Neutrophil (primary cell): Measurements from ENCODE around the gene CCR6.
A peak's percentile ranks its signal among the peaks of the same experiment; 100 is the strongest.

Experiments used
- H3K27ac ChIP-seq: fragments of 200-600 bp; sonication (generic); 2 replicates; pipeline ENCODE4 v1.5.1; 2016; ENCODE audit warnings: mild to moderate bottlenecking, moderate library complexity
- H3K27me3 ChIP-seq: fragments of 200-600 bp; sonication (generic); 2 replicates; pipeline ENCODE4 v1.6.0; 2016; ENCODE audit warnings: mild to moderate bottlenecking
- H3K36me3 ChIP-seq: fragments of 200-600 bp; sonication (generic); 2 replicates; pipeline ENCODE4 v1.5.1; 2017
- H3K4me1 ChIP-seq, 2 experiments: fragments of 200-600 bp in 1 of 2; sonication (generic) in 1 of 2; 1 replicate in 1 of 2; 2 replicates in 1 of 2; pipeline versions ENCODE4 v1.5.1 to v1.6.1; 2013 to 2016; ENCODE audit warnings: low read depth in 1 of 2, low read length in 1 of 2, mild to moderate bottlenecking in 1 of 2, moderate library complexity in 1 of 2; ENCODE audit not compliant: control insufficient read depth in 1 of 2, insufficient read depth in 1 of 2
- H3K4me3 ChIP-seq, 2 experiments: fragments of 200-600 bp in 1 of 2; sonication (generic) in 1 of 2; 1 replicate in 1 of 2; 2 replicates in 1 of 2; pipeline ENCODE4 v1.5.1; 2013 to 2016; ENCODE audit warnings: low read depth in 1 of 2, low read length in 1 of 2, mild to moderate bottlenecking in 1 of 2, moderate library complexity in 1 of 2
- H3K9me3 ChIP-seq: fragments of 200-600 bp; sonication (generic); 2 replicates; pipeline ENCODE4 v1.5.1; 2016
- TF ChIP-seq, protein P1 (sequence below): fragments of 200-600 bp; sonication (generic); IDR thresholded peaks from 2 replicates; pipeline ENCODE4 v1.5.1; 2016; ENCODE audit warnings: antibody characterized with exemption

The CCR6 gene

DNA sequence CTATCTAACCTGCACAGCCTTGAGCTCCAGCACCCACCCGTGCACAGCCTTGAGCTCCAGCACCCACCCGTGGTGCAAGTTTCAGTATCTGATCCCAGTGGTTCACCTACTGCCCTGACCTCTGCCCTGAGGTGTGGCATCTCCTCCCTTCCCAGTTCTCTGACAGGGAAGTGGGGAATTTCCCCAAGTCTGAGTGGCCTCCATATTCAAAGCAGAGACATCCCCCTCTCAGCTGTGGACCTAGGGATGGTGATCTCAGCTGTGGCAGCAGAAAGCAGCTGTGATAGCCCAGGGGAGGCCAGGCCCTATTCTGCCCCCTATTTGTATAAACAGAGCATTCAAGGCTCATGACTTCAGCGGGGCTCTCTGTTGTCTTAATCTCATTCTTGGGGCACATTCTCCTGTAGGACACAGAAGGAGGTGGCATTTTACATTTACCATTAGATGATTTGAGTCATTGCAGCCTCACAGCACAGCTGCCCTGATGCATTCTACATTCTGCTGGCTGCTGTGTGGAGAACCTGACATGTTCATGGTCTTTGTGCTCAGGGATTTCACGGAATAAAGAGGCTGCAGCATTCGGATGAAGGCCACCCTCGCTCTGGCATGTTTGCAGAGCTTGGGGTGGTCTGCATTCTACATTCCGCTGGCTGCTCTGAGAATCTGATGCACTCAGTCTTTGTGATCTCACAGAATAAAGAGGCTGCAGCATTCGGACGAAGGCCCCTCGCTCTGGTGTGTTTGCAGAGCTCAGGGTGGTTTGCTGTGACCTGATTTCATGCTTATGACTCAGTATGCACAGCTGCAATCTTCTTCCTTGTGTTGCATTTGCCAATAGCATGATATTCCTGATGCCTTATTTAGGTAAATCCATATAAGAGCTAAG is 17.9 kb downstream of the CCR6 start:
- no peaks in the 10 kb centered on the region for H3K9me3 ChIP-seq
- H3K4me3 ChIP-seq, result no peak overlapping the region
- no peak overlapping the region for H3K27ac ChIP-seq
- H3K27me3 ChIP-seq, result peaks cover 22% of the 10 kb centered on the region
- no peaks in the 10 kb centered on the region for H3K4me1 ChIP-seq
- no peaks in the 10 kb centered on the region for H3K36me3 ChIP-seq
- TF ChIP-seq, protein P1, sequence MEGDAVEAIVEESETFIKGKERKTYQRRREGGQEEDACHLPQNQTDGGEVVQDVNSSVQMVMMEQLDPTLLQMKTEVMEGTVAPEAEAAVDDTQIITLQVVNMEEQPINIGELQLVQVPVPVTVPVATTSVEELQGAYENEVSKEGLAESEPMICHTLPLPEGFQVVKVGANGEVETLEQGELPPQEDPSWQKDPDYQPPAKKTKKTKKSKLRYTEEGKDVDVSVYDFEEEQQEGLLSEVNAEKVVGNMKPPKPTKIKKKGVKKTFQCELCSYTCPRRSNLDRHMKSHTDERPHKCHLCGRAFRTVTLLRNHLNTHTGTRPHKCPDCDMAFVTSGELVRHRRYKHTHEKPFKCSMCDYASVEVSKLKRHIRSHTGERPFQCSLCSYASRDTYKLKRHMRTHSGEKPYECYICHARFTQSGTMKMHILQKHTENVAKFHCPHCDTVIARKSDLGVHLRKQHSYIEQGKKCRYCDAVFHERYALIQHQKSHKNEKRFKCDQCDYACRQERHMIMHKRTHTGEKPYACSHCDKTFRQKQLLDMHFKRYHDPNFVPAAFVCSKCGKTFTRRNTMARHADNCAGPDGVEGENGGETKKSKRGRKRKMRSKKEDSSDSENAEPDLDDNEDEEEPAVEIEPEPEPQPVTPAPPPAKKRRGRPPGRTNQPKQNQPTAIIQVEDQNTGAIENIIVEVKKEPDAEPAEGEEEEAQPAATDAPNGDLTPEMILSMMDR, result no peak

DNA sequence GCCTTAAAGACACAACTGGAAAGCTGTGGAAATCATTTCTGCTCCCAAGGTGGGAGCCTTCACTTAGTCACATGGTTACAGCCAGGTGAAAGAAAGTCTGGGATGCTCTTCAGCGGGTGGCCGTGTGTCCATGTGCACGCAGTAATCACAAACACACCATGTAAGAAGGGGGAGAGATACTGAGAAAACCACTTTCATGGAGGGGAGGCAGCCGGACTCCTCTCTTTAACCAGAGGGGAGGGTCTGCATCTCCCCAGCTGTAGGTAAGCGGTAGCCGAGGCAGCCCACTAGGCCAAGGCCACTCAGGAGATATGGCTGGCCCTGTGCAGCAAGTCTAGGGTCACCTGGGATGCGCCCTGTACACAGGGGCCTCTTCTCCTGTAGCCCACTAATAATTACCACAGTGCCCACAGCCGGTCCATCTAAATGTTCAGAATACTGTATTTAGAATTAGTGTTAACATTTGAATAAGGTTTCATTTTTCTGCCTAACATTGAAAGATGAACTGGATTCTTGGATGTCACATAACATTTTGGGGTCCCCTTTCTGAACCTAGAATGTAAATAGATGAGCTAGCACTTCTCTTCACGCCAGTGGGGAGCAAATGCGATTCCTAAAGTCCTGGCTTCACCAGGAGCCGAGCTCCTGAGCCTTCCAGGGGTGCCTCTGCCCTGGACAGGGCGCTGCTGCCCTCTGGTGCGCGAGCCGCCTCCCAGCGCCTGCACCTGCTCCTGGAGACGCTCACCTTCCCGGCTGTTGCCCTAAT is 19.0 kb downstream of the CCR6 start:
- Histone ChIP-seq H3K9me3 (no peaks in the 10 kb centered on the region), H3K27me3 (peaks cover 22% of the 10 kb centered on the region), H3K4me3 (no peak overlapping the region), H3K27ac (no peak overlapping the region), H3K36me3 (no peaks in the 10 kb centered on the region), H3K4me1 (no peaks in the 10 kb centered on the region)
- TF ChIP-seq, protein P1, result peak; percentile 70

DNA sequence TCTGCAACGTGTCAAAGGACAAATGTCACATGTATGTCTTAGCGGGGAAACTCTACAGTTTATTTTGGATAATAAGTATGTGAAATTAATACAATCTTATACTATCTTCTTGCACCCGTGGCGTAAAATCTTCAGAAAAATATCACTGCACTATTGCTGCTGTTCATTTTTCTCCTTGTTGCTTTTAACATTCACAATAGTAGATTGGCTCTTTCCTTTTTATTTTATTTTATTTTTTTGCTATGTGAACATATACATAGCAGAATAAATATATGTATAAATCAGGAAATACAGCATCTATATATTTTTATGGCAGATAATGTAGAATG is 19.5 kb downstream of the CCR6 start:
- Histone ChIP-seq H3K27me3 (peaks cover 22% of the 10 kb centered on the region), H3K27ac (no peak overlapping the region), H3K4me3 (no peak overlapping the region), H3K9me3 (no peaks in the 10 kb centered on the region), H3K4me1 (no peaks in the 10 kb centered on the region), H3K36me3 (no peaks in the 10 kb centered on the region)
- TF ChIP-seq, protein P1, result no peak

DNA sequence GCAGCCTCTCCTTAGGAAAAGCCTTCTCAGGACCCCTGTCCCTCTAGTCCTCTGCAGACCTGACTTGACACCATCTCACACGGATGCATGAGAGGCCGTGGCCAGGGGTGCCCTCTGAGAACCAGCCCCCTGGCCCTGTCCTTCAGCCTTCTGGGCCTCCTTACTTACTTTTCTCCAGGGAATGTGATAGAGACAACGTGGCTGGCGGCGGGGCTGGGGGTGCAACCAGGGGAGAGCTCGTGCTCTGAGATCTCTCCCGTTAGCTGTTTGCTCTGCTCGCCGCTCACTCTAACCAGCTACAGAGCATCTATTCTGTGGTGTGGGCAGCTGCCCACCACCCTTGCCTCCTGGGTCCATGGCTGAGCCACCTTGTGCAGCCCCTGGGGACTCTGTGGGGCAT is 20.1 kb downstream of the CCR6 start:
- Histone ChIP-seq H3K4me1 (no peaks in the 10 kb centered on the region), H3K27me3 (peaks cover 18% of the 10 kb centered on the region), H3K36me3 (no peaks in the 10 kb centered on the region), H3K4me3 (no peak overlapping the region), H3K9me3 (no peaks in the 10 kb centered on the region), H3K27ac (no peak overlapping the region)
- TF ChIP-seq, protein P1, result no peak

DNA sequence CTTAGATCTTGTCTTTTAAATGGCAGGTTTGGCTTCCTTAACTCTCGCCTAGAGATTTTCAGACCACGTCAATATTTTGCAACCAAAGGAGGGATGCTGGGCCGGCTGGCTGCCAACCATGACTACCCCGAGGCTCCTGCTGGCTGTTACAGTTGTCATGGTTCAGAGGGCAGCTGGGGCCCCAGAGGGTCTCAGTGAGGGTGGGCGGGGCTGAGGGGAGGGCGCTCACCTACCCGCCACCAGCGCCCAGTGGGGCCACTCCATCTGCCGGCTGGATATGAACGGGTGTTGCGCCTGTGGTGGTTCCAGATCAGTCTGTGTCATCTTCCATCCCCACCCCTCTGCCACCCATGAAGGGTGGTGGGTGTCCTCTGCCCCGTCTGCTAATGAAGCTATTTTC is 22.6 kb downstream of the CCR6 start:
- H3K4me1 ChIP-seq, result no peaks in the 10 kb centered on the region
- no peak overlapping the region for H3K27ac ChIP-seq
- TF ChIP-seq, protein P1, result no peak
- H3K27me3 ChIP-seq, result peaks cover 18% of the 10 kb centered on the region
- H3K36me3 ChIP-seq, result no peaks in the 10 kb centered on the region
- no peak overlapping the region for H3K4me3 ChIP-seq
- no peaks in the 10 kb centered on the region for H3K9me3 ChIP-seq
